H9 (cell line): ENCODE results near the gene SNX30. TPM values are rescaled to one million over a fixed set of nuclear protein-coding genes. Genes with fewer than 3 reads are reported as not detected.

Experiments
- DNase-seq: peaks from one replicate; pipeline ENCODE4 v3.0.0-alpha.2; 2017
- H2AFZ ChIP-seq: one replicate; pipeline ENCODE4 v1.6.1; 2013; ENCODE audit warnings: mild to moderate bottlenecking, low read length, control low read depth, moderate library complexity
- H2AK5ac ChIP-seq: 2 replicates; pipeline ENCODE4 v1.6.1; 2013; ENCODE audit warnings: low read length, control low read depth, mixed read lengths; ENCODE audit not compliant: insufficient read length
- H2BK120ac ChIP-seq: one replicate; pipeline ENCODE4 v1.6.1; 2013; ENCODE audit warnings: low read depth, mild to moderate bottlenecking, low read length, control low read depth, inconsistent platforms; ENCODE audit not compliant: poor library complexity, severe bottlenecking
- H2BK12ac ChIP-seq: 2 replicates; pipeline ENCODE4 v1.6.1; 2013; ENCODE audit warnings: low read length, control low read depth, mixed read lengths, low read depth; ENCODE audit not compliant: insufficient read length
- H2BK15ac ChIP-seq: 2 replicates; pipeline ENCODE4 v1.6.1; 2013; ENCODE audit warnings: low read depth, low read length, control low read depth
- H2BK20ac ChIP-seq: one replicate; pipeline ENCODE4 v1.6.1; 2013; ENCODE audit warnings: low read depth, mild to moderate bottlenecking, low read length, control low read depth, inconsistent platforms; ENCODE audit not compliant: poor library complexity, severe bottlenecking
- H2BK5ac ChIP-seq: 2 replicates; pipeline ENCODE4 v1.6.1; 2013; ENCODE audit warnings: low read length, control low read depth, mixed read lengths; ENCODE audit not compliant: insufficient read length
- H3K14ac ChIP-seq: 2 replicates; pipeline ENCODE4 v1.6.1; 2013; ENCODE audit warnings: low read length, control low read depth; ENCODE audit not compliant: insufficient read depth
- H3K18ac ChIP-seq: 2 replicates; pipeline ENCODE4 v1.6.1; 2013; ENCODE audit warnings: low read depth, mild to moderate bottlenecking, mixed read lengths, low read length, control low read depth; ENCODE audit not compliant: insufficient read length
- H3K23ac ChIP-seq: 2 replicates; pipeline ENCODE4 v1.6.1; 2013; ENCODE audit warnings: low read length, control low read depth, mixed read lengths, low read depth; ENCODE audit not compliant: insufficient read length
- H3K23me2 ChIP-seq: 2 replicates; pipeline ENCODE4 v1.6.1; 2013; ENCODE audit warnings: low read depth, mild to moderate bottlenecking, mixed read lengths, low read length, control low read depth; ENCODE audit not compliant: insufficient read length, poor library complexity, severe bottlenecking
- H3K27ac ChIP-seq: 2 replicates; pipeline ENCODE4 v1.5.1; 2013; ENCODE audit warnings: low read length, control low read depth, mixed read lengths, low read depth; ENCODE audit not compliant: insufficient read length
- H3K27me3 ChIP-seq: 2 replicates; pipeline ENCODE4 v1.6.1; 2013; ENCODE audit warnings: low read length, control low read depth, inconsistent platforms; ENCODE audit not compliant: insufficient read depth
- H3K4ac ChIP-seq: 2 replicates; pipeline ENCODE4 v1.6.1; 2013; ENCODE audit warnings: low read depth, mild to moderate bottlenecking, control low read depth, inconsistent platforms, low read length, moderate library complexity
- H3K4me1 ChIP-seq: 2 replicates; pipeline ENCODE4 v1.6.1; 2013; ENCODE audit warnings: low read length, control low read depth, inconsistent platforms; ENCODE audit not compliant: insufficient read depth
- H3K4me2 ChIP-seq: 2 replicates; pipeline ENCODE4 v1.6.1; 2013; ENCODE audit warnings: low read length, control low read depth, mixed read lengths; ENCODE audit not compliant: insufficient read length, insufficient read depth
- H3K56ac ChIP-seq: 2 replicates; pipeline ENCODE4 v1.6.1; 2013; ENCODE audit warnings: low read depth, mild to moderate bottlenecking, mixed read lengths, low read length, control low read depth; ENCODE audit not compliant: insufficient read length
- H3K79me1 ChIP-seq: 2 replicates; pipeline ENCODE4 v1.6.1; 2013; ENCODE audit warnings: low read depth, mild to moderate bottlenecking, moderate library complexity, low read length, control low read depth, inconsistent platforms; ENCODE audit not compliant: insufficient read depth, poor library complexity, severe bottlenecking
- H3K79me2 ChIP-seq: 2 replicates; pipeline ENCODE4 v1.6.1; 2013; ENCODE audit warnings: low read length, control low read depth, inconsistent platforms; ENCODE audit not compliant: insufficient read depth
- H3K9ac ChIP-seq: 2 replicates; pipeline ENCODE4 v1.6.1; 2013; ENCODE audit warnings: low read length, control low read depth, mixed read lengths; ENCODE audit not compliant: insufficient read length; ENCODE audit errors: extremely low read depth
- H3K9me3 ChIP-seq: one replicate; pipeline ENCODE4 v1.6.1; 2013; ENCODE audit warnings: low read depth, low read length, inconsistent platforms; ENCODE audit not compliant: control insufficient read depth
- H3T11ph ChIP-seq: one replicate; pipeline ENCODE4 v1.6.1; 2013; ENCODE audit warnings: mild to moderate bottlenecking, low read length, control low read depth, inconsistent platforms
- H4K20me1 ChIP-seq: one replicate; pipeline ENCODE4 v1.6.1; 2013; ENCODE audit not compliant: control insufficient read depth, insufficient read length, insufficient read depth
- H4K5ac ChIP-seq: 2 replicates; pipeline ENCODE4 v1.6.1; 2013; ENCODE audit warnings: low read depth, mild to moderate bottlenecking, mixed read lengths, low read length, control low read depth; ENCODE audit not compliant: insufficient read length
- H4K8ac ChIP-seq: replicated peaks from 2 replicates; pipeline ENCODE4 v1.6.1; 2013; ENCODE audit warnings: low read length, control low read depth, mixed read lengths, low read depth; ENCODE audit not compliant: insufficient read length
- H4K91ac ChIP-seq: 2 replicates; pipeline ENCODE4 v1.6.1; 2013; ENCODE audit warnings: low read depth, mild to moderate bottlenecking, moderate library complexity, mixed read lengths, low read length, control low read depth; ENCODE audit not compliant: insufficient read length
- H3K27ac Mint-ChIP-seq, 3 experiments: 2 replicates in 2 of 3; 3 replicates in 1 of 3; pipeline ENCODE4 v1.8.0; 2020 to 2021; ENCODE audit warnings: mixed read lengths in 3 of 3, mild to moderate bottlenecking in 1 of 3, moderate library complexity in 1 of 3
- H3K27me3 Mint-ChIP-seq: 2 replicates; pipeline ENCODE4 v1.8.0; 2021; ENCODE audit warnings: low read depth, mild to moderate bottlenecking, moderate library complexity, mixed read lengths
- H3K36me3 Mint-ChIP-seq, 3 experiments: 2 replicates in 2 of 3; 3 replicates in 1 of 3; pipeline ENCODE4 v1.8.0; 2020 to 2021; ENCODE audit warnings: low read depth in 3 of 3, mixed read lengths in 3 of 3; ENCODE audit not compliant: insufficient read depth in 1 of 3
- H3K4me1 Mint-ChIP-seq, 2 experiments: 2 replicates each; pipeline ENCODE4 v1.8.0; 2020; ENCODE audit warnings: mixed read lengths in 2 of 2
- H3K4me3 Mint-ChIP-seq, 2 experiments: 2 replicates in 1 of 2; 3 replicates in 1 of 2; pipeline ENCODE4 v1.8.0; 2020 to 2021; ENCODE audit warnings: mild to moderate bottlenecking in 2 of 2, mixed read lengths in 2 of 2, moderate library complexity in 1 of 2
- H3K9me3 Mint-ChIP-seq, 2 experiments: 2 replicates in 1 of 2; 3 replicates in 1 of 2; pipeline ENCODE4 v1.8.0; 2020; ENCODE audit warnings: mild to moderate bottlenecking in 2 of 2, mixed read lengths in 2 of 2, moderate library complexity in 1 of 2
- CTCF ChIP-seq: fragments of 200-600 bp; sonication (generic); conservative IDR thresholded peaks from 3 replicates; pipeline ENCODE4 v1.8.0; 2021; ENCODE audit warnings: antibody characterized with exemption, mild to moderate bottlenecking
- WGBS: extraction: QIAGEN DNeasy Blood & Tissue Kit; methylation state at CpG from one replicate; pipeline ENCODE4 v1.1.7; 2013; ENCODE audit warnings: missing lambda C conversion rate, low lambda C conversion rate, mixed read lengths; ENCODE audit not compliant: insufficient read length; ENCODE audit errors: extremely low coverage; 5-methylcytosine and 5-hydroxymethylcytosine counted together
- total RNA-seq: library from RNA; stranded (reverse); gene quantifications from 2 replicates; pipeline ENCODE4 v1.2.1, GENCODE V29; 2021

The SNX30 gene
- total RNA-seq, 1 experiment from 2014 or later = 10.3 TPM

- Histone ChIP-seq H2BK120ac (no peak overlapping the region), H3K9me3 (no peaks in the 10 kb centered on the region), H3K56ac (no peak overlapping the region), H2AK5ac (no peak overlapping the region), H2AFZ (no peak overlapping the region), H3K23ac (no peak overlapping the region), H4K5ac (no peak overlapping the region), H2BK5ac (no peak overlapping the region), H2BK15ac (no peak overlapping the region), H3T11ph (no peak overlapping the region), H3K27ac (no peak overlapping the region), H4K91ac (no peak overlapping the region), H4K20me1 (no peaks in the 10 kb centered on the region), H2BK20ac (no peak overlapping the region), H3K4ac (no peak overlapping the region), H3K18ac (no peak overlapping the region), H4K8ac (no peak overlapping the region), H3K4me1 (no peaks in the 10 kb centered on the region), H3K14ac (no peak overlapping the region), H3K79me2 (no peaks in the 10 kb centered on the region), H3K9ac (no peak overlapping the region), H3K27me3 (no peaks in the 10 kb centered on the region), H3K4me2 (no peak overlapping the region), H3K23me2 (no peaks in the 10 kb centered on the region), H3K79me1 (no peaks in the 10 kb centered on the region), H2BK12ac (no peak overlapping the region)
- Mint-ChIP-seq H3K9me3 (peaks cover 0 to 2% of the 10 kb centered on the region in 2 experiments; a peak in 3 of 5 replicates), H3K27me3 (no peaks in the 10 kb centered on the region), H3K36me3 (peaks cover 0 to 2% (median 0%) of the 10 kb centered on the region in 3 experiments; a peak in 2 of 7 replicates), H3K27ac (no peak overlapping the region), H3K4me1 (0 out of 4 replicates have a peak, but pooled peaks cover 0 to 4% of the 10 kb centered on the region in 2 experiments), H3K4me3 (no peak overlapping the region)
- DNase-seq = no peak
- TF ChIP-seq CTCF = no peak
- no CpG with 5 or more reads among the region's 4 CpGs for WGBS
These were observed 45.4 kb downstream of the SNX30 start for GRCh38 chr9:112795921-112796320.
